LNCaP clone FGC (cell line): ENCODE results near the gene NRROS.

Experiments
- DNase-seq: peaks from one replicate; pipeline ENCODE4 v3.0.0-alpha.2; 2011; ENCODE audit warnings: low read depth
- H3K4me3 ChIP-seq: 2 replicates; pipeline ENCODE4 v1.5.1; 2011; ENCODE audit warnings: mild to moderate bottlenecking, low read depth, low read length, control low read depth
- TF ChIP-seq, protein P1 (sequence below): IDR thresholded peaks from 2 replicates; pipeline ENCODE4 v1.5.1; 2012; ENCODE audit warnings: mild to moderate bottlenecking; ENCODE audit not compliant: control insufficient read depth, insufficient read depth; ENCODE audit errors: extremely low read depth

Gene NRROS

DNA sequence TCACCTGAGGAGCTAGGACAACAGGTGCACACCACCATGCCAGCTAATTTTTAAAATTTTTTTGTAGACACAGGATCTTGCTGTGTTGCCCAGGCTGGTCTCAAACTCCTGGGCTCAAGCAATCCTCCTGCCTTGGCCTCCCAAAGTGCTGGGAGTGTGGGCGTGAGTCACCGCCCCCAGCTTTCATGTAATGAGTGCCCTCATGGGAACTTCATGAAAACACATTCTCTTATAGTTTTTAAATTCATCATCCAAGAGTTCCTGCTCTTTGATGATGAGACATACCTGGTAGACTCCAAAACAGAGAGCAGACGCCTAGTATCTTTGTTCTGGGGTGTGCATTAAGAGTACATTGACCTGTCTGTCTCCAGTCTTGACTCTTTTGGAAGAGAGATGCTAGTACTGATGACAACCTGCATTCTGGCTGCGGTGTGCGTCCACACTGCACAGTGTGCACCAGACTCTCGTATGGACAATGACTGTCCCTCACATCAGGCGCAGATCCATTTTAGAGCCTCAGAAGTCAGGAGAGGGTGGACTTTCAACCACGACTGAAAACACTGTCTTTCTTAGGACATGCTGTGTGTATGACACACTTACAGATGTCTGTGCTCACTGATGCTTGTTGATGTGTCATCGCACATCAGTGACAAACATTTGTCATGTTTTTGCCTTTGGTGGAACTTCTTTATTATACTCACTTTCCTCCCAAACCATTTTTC, 2.0 kb downstream of the NRROS start:
- H3K4me3 ChIP-seq: no peak overlapping the region
- no peak for DNase-seq
- TF ChIP-seq, protein P1, sequence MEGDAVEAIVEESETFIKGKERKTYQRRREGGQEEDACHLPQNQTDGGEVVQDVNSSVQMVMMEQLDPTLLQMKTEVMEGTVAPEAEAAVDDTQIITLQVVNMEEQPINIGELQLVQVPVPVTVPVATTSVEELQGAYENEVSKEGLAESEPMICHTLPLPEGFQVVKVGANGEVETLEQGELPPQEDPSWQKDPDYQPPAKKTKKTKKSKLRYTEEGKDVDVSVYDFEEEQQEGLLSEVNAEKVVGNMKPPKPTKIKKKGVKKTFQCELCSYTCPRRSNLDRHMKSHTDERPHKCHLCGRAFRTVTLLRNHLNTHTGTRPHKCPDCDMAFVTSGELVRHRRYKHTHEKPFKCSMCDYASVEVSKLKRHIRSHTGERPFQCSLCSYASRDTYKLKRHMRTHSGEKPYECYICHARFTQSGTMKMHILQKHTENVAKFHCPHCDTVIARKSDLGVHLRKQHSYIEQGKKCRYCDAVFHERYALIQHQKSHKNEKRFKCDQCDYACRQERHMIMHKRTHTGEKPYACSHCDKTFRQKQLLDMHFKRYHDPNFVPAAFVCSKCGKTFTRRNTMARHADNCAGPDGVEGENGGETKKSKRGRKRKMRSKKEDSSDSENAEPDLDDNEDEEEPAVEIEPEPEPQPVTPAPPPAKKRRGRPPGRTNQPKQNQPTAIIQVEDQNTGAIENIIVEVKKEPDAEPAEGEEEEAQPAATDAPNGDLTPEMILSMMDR: no peak

DNA sequence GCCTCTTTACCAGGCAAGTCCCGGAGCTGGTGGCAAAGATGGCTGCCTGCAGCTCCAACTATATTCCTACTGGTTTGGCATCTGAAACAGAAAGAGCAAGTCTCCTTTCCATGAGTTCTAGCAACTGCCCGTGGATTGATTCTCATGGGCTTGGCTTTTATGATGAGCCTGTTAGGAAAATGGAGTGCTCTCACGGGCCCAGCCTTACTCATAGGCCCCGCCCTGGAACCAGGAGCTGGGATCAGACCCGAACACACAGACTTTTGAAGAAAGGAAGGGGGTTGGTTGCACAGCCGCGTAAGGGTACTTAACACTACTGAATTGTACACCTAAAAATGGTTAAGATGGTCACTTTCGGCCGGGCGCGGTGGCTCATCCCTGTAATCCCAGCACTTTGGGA, 2.9 kb downstream of the NRROS start:
- TF ChIP-seq, protein P1: no peak
- no peak for DNase-seq
- no peak overlapping the region for H3K4me3 ChIP-seq

GRCh38 chr3:196643201-196643749, 3.8 kb downstream of the NRROS start:
- H3K4me3 ChIP-seq: no peak overlapping the region
- no peak for DNase-seq
- TF ChIP-seq, protein P1: no peak

- TF ChIP-seq, protein P1: no peak
- no peak overlapping the region for H3K4me3 ChIP-seq
- no peak for DNase-seq
Observed at GRCh38 chr3:196643761-196644160, 4.3 kb downstream of the NRROS start.

DNA sequence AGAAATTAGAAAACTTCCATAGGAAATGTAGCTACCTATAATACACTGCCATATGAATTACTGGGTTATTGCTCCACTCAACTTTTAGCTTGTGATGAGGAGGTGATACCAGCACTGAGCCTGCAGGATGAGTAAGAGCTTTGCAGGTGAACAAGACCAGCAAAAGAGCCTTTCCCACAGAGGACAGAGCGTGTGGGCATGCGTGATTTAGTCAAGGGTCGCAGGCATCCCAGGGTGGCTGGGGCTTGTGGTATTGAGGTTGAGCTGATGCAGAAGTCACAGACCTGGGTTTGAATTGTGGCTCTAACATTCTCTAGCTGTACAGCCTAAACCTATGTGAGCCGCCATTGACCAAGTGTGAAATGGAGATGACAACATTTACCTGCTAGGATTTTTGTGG, 5.6 kb downstream of the NRROS start:
- no peak for DNase-seq
- TF ChIP-seq, protein P1: no peak
- no peak overlapping the region for H3K4me3 ChIP-seq

DNA sequence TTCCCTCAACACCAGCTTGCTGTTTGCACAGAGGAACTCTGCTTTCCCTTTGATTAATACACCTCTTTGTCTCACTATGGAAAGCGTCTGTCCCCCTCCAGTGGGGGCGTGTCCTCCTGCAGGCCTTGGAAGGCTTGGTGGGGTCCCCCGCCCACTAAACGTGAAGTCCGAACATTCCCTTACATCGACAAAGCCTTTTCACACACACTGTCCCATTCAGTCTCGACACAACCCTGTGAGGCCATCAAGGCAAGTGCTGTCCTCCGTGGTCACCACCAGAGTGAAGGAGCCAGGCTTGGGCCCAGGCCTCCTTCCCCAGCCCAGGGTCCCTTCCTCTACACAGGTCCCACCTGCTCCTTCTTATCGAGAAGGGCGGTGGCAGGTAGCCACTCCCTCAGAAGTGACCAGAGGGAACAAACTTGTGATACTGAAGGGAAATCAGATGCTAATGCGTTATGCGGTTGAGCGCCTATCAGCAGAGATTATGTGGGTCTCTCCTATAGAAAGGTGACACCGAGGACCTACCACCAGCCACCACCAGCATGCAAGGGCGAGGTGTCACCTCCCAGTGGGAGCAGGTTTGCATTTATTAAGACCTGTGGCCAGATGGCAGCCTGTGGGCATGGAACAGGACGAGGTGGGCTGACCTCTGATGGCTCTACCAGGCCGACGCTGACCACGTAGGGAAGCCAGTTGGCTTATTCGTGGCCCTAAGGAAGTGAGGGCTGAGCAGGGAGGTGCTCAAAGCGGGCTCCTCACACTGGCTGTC, 6.6 kb downstream of the NRROS start:
- DNase-seq: no peak
- TF ChIP-seq, protein P1: no peak
- no peak overlapping the region for H3K4me3 ChIP-seq
